Caki2 (cell line): ENCODE data around the gene ZNF492. TPM values are rescaled to one million over a fixed set of nuclear protein-coding genes. Genes with fewer than 3 reads are reported as not detected.
"Not testable (repeated sequence)": the region's sequence is repeated elsewhere in the genome, so short reads cannot be mapped to it uniquely, and the experiment has no call there.

ENCODE experiments used
- DNase-seq: peaks from one replicate; pipeline ENCODE4 v3.0.0-alpha.2; 2015; ENCODE audit warnings: low read depth
- in situ Hi-C: cut with HindIII; loops from 2 replicates; pipeline ENCODE4 v1.10.0; 2016; ENCODE audit warnings: low sequenced_read_pairs, low pct_unique_long_range_greater_than_20kb, mixed read lengths
- total RNA-seq: library from RNA; depleted of rRNA; stranded (reverse); fragments of >200 nt; shearing (Covaris generic); gene quantifications from 2 replicates; pipeline ENCODE4 v1.2.3, GENCODE V29; 2014; ENCODE audit warnings: low replicate concordance

The ZNF492 gene
- total RNA-seq, 1 experiment from 2014 or later: not detected

DNA sequence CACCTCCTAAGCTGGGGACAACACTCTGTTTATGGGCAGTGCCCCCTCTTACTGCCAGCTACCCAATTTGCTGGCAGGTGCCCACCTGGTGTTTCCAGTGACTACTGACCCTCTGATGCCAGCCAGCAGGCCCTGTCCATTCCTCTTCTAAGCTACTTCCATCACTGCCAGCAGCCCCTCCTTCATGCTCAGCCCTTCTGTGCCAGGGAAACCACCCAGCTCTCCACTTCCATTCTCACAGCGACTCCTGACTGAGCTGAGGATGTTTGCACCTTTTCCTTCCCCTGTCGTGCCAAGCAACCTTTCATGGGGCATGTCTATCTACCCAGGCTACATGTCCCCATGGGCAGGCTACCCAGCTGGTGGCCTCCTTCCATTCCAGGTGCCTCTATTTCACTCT is 24.0 kb upstream of the ZNF492 start:
- DNase-seq: no peak
- in situ Hi-C loops: no loop called here

DNA sequence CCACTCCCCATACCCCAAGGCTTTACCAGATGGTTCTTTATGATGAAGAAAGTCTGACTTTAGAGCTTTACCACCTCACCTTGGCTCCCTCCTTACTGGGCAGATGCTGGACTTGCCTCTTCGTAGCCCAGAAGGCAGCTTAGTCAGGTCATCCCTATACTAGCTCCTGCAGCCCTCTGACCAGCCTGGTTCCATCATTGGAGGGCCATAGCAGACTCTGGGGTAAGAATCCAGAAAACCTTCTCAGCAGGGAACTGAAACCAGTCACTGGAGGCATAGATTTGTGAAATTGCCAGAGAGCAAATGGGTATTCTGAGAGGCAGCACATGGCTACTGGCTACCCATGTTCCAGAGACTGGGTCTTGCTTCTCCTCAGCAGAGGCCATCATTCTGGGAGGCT is 21.8 kb upstream of the ZNF492 start:
- DNase-seq: no peak
- in situ Hi-C loops: no loop called here

DNA sequence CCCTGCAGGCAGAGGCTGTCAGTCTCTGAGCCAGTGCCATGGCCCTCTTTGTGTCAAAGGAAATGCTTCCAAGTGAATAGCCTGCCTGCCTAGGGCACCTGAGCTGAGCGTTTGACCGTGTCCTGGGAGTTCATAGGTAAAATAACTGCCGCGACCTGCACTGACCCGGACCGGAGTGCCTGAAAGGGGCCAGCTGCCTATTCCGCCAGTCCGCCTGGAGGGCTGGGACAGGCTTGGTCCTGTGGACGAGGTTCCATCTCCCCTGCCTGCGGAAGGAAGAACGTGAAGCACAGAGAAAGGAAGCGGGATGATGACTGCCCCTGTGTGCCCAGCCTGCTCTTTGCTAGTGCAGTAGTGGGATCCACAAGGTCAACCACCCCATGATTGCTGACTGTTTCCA is 17.5 kb upstream of the ZNF492 start:
- DNase-seq: no peak
- in situ Hi-C loops: no loop called here

DNA sequence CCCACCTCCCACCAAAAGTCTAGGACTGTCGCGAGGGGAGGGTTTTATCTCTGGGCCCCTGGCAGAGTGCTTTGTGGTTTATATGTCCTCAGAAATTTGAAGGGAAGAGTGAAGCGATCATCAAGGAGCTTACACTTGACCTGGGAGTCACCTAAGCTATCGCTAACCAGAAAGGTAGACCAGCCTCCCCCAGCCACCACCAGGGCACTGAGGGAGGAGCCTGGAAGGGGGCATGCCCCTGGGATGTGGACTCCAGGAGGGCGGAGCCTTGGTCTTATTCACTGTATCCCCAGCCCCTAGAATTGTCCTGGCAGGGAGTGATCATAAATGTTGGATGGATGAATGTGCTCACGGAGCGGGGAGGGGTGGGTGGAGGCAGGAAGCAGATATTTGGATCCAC is 16.9 kb upstream of the ZNF492 start:
- in situ Hi-C loops, DNase-seq: not testable (repeated sequence)

DNA sequence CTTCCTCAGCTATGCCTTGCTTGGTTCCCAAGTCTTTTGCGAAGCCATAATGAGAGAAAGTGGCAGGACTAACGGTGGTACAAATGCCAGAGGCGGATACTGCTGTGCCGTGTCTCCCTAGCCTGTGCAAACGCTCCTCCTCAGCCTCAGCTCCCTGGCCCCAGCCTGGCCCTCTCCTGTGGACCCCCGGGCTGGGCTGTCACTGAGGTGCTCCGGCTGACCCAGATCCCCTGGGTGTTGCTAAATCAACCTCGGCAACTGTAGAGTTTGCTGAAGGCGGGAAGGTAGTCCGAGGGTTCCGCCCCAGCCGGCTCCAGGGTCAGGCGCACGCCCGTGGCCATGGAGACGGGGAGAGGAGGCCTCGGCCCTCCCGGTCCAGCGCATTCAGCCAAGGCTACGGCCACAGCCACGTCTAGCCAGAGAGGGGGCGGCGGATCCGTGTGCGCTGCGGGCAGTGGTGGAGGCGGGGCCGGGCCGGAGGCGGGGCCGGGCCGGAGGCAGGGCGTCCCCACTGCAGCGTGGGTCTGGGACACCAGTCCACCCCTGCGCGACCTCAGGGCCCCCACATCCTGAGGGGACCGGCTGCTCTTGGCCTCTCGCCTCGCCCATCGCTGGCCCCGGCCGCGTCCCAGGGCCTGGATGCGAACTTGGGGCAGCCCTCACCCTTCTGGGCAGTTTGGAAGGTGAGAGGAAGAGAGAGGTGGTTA is 16.4 kb upstream of the ZNF492 start:
- DNase-seq: no peak
- in situ Hi-C loops: no loop called here

DNA sequence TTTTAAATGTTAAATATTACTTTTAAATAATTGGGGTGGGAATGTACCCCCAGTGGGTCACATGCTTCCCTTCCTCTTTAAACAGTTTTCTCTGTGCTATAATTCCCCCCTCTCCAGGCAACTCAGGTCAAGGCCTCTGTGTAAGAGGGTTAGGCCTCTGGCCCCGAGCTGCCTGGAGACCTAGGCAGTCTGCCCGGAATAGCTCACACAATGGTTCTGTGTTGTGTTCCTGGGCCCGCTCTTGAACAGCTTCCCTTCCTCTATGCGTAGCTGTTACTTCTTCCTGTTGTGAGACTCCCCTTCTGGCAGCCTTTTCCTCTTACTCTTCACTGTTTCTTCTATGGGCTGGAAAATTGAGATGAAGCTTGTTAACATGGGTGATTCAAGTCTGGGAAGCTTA is 14.8 kb upstream of the ZNF492 start:
- no peak for DNase-seq
- in situ Hi-C loops: no loop called here

DNA sequence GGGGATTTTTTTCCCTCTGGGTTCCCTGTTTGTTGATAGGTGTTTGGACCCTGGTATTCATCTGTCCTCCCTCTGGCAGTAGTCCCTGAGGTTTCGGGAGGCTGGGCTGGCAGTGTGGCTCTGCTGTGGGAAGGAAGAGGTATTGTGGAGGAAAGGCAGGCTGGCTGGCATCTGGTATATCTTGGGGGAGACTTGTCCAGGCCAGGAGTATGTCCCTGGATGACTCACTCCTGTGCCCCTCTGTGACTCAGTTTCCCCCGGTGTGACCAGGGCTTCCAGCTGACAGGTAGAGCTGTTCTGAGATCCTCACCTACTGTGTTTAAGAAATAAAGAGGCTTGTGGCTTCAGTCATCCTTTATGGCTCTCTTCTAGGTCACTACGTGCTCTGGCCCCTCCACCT is 14.2 kb upstream of the ZNF492 start:
- in situ Hi-C loops: no loop called here

DNA sequence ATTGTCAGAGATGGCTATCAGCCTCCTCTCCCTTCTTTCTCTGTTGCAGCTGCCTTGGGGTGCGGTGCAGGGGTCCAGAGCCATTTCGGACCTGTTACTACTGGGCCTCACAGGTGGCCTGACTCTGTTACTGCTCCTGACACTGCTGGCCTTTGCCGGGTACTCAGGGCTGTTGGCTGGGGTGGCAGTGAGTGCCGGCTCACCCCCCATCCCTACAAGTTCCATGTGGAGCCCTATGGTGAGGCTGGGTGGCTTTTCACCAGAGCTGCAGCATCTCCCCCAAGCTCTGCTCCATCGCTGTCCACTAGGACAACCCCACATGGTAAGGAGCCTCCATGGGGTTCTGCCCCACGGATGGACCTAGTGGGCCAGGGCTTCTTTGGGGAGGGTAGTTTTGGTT is 13.7 kb upstream of the ZNF492 start:
- no peak for DNase-seq
- in situ Hi-C loops: no loop called here

More for the DNA sequence above, 14.2 kb upstream of the ZNF492 start:
- DNase-seq: no peak

DNA sequence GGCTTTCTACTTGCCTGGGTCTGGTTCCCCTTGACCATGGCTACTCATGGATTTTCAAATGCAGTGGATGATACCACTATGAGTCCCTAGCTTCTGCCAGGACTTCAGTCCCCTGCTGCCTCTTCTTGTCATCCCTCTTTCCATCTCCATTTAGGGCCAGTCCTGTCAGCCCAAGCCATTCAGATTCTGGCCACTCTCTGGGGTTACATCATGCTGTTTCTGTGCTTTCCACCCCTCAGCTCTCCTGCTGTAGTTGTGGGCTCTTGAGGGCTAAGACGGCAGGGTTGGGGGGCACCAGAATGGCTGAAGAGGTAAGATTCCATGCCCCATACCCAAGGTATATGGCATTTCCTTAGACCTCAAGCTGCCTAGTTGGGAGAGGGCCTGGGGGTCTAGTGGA is 13.2 kb upstream of the ZNF492 start:
- DNase-seq: no peak
- in situ Hi-C loops: no loop called here

DNA sequence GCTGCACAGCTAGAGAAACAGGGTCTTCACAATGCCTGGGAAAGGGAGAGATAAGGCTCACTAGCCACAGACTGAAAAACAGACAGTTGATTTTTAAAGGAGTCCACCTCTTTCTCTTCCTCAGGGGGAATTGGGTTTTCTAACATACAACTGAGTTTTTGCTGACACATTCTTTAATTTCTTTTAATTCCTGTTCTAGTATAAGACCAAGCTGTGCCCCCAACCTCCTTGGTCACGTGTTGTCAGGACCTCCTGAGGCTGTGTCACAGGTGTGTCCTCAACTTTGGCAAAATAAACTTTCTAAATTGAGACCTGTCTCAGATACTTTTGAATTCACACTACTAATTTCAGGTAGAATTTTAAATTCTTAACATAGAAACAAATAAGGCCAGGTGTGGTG is 12.1 kb upstream of the ZNF492 start:
- in situ Hi-C loops: no loop called here

DNA sequence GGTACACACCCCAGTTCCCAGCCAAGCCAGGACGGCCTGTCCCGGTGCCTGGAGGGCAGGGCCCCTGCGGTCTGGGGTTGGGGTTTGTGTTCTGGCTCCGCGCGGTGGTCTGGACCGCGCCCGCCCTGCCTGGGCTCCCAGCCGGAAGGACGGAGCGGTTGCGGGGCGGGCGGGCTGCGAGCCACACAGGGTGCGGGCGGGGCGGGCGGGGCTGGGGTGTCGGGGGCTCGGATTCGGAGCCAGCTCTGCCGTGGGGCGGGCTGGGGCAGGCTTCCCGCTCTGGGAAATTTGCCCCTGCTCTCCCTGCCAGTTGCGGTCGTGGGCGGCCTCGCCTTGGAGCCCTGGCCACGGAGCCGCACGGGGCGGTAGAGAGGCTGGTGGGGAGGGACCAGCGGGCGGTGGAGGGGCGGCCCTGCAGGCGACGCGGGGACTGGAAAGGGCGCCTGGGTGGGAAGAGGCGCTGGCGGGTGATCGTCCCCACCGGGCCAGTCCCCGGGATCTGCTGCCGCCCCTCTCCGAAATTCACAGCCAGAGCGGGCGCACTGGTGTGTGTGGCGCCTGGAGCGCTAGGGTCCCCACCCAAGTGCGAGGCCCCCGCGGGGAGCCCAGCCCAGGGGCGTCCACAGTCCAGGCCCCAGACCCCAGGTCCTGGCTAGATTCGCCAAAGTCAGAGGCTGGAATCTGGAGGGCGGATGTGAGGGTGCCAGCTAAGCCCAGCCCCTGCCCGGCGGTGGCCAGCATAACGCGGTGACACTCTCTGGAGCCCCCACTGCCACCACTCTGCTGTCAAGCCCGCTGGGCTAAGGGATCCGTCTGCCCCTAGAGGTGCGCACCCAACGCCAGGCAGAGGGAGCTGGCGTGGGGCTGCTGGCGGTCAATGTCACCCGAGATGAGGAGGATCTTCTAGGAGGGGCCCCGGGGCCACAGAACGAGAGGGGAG is 11.0 kb upstream of the ZNF492 start:
- in situ Hi-C loops: no loop called here
- no peak for DNase-seq

More for the DNA sequence above, 12.1 kb upstream of the ZNF492 start:
- no peak for DNase-seq

DNA sequence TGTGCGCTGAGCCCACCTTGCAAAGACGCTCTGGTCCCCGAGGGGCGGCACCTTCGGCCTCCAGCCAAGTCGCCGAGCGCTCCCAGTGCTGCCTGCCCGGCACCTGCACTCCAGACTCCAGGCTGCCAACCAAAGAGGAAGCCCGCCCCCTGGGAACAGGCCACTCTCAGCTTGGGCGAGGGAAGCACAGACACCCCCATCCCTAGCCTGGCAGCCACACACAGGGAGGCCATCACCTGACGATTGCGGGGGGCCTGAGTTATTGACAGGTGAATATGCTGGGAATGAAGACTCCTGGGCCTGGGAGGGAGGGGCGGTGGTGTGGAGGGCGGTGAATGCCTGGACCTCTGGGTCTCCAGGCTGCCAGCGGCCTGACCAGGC is 10.3 kb upstream of the ZNF492 start:
- DNase-seq: no peak
- in situ Hi-C loops: no loop called here

DNA sequence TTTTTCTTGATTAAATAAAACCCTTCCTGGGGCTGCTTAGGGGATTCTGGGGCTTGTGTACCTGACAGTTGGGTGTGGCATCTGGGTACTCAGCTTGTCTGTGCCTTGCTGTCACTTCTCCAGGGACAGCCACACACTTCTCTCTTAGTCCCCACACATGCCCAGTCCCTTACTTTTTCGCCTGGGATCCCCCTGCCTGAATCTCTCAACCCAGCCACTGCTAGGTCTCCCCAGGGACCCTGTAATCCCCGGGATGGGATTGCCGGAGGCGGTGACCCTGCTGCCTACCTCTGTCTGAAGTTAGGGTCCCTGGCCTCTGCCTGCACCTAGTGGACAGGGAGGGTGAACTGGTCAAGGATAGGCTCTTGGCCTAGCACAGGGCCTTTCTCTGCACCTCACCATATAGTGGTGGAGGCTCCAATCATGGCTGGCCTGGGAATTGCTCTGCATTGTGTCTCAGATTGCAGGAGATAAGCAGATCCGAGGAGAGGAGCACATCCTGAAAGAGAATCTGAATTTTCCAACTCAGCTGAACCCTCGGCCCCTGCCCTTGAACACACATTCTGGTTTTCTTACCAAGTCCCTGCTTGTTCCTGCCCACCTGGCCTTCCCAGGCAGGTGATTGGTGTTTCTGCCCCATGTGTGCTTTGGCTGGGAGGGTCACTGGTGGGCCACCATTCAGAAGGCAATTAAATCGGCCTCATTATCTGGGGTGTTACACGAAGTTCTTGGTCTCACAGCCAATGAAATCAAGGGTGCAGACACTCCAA is 8.7 kb upstream of the ZNF492 start:
- no peak for DNase-seq
- in situ Hi-C loops: no loop called here

DNA sequence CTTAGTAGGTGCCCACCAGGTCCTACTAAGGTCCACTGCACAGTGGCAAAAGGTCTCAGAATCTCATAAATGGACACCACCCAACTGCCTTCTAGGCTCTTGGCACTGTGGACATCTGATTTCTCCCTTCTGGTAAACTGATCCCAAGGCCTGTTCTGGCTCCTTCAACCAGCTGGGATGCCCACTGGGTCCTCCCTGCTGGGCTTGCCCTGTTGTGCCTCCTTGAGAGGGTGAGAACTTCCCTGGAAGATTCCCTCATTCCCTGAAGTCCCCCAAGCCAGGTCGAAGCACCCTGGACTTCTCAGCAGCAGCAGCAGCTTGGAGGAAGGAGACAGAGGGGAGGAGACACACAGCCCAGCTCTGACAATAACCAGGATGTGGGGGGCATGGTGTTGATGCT is 6.6 kb upstream of the ZNF492 start:
- in situ Hi-C loops: no loop called here
- DNase-seq: no peak

DNA sequence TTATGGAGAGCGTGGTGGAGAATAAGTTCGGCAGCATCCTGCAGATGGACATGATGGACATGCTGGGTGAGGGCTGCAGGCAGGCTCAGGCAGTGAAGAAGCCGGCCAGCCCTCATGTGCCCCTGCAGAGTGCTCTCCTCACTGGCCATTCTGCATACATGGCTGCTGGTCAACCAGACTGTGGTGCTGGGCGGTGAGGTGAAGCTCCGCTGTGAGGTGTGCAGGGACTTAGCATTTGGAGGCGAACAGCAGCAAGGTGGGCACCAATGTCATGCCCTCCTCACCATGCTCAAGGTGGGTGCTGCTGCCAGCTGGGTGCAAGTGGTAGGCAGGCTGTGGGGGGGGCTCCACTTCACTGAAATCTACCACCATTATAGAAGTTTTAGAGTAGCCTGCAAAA is 5.7 kb upstream of the ZNF492 start:
- in situ Hi-C loops: no loop called here
- DNase-seq: no peak

DNA sequence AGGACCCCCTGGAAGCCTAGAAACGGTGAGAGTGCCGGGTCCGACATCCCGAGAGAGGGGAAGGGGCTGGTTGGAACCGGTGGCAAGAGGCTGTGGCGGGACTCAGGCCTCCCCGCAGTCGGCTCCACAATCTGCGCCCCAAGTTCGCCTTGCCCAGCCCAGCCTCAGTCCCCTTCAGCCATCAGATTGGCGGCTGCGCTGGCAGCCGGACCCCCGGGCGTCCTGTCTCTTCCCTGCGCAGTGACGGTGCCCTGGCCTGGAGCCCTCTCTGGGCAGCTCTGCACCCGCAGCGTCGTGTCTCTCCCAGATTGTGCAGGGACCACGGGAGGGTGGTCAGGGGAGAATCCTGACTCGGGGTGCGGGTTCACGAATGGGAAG is 315 bp downstream of the ZNF492 start:
- no peak for DNase-seq
- in situ Hi-C loops: no loop called here

DNA sequence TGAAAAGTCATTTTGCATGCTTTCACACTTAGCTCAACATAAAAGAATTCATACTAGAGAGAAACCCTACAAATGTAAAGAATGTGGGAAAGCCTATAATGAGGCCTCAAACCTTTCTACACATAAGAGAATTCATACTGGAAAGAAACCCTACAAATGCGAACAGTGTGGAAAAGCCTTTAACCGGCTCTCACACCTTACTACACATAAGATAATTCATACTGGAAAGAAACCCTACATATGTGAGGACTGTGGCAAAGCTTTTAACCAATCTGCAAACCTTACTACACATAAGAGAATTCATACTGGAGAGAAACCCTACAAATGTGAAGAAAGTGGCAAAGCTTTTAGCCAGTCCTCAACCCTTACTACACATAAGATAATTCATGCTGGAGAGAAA is 51.4 kb downstream of the ZNF492 start:
- in situ Hi-C loops, DNase-seq: not testable (repeated sequence)

DNA sequence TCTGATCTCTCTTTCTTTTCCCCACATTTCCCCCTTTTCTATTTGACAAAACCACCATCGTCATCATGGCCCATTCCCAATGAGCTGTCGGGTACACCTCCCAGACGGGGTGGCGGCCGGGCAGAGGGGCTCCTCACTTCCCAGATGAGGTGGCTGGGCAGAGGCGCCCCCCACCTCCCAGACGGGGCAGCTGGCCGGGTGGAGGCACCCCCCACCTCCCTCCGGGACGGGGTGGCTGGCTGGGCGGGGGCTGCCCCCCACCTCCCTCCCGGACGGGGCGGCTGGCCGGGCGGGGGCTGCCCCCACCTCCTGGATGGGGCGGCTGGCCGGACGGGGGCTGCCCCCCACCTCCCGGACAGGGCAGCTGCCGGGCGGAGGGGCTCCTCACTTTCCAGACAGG is 68.5 kb downstream of the ZNF492 start:
- in situ Hi-C loops, DNase-seq: not testable (repeated sequence)

DNA sequence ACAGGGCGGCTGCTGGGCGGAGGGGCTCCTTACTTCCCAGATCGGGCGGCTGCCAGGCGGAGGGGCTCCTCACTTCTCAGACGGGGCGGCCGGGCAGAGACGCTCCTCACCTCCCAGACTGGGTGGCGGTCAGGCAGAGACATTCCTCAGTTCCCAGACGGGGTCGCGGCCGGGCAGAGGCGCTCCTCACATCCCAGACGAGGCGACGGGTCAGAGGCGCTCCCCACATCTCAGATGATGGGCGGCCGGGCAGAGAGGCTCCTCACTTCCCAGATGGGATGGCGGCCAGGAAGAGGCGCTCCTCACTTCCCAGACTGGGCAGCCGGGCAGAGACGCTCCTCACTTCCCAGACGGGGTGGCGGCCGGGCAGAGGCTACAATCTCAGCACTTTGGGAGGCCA is 69.0 kb downstream of the ZNF492 start:
- in situ Hi-C loops, DNase-seq: not testable (repeated sequence)
